Esophagus muscularis mucosa (tissue), 3 donors: ENCODE data around the gene SLC24A3.

ENCODE experiments used
- CTCF ChIP-seq, 3 experiments: fragments of 200-600 bp in 2 of 3; fragments of 450-650 bp in 1 of 3; sonication (generic) in 2 of 3; IDR thresholded peaks; one replicate each; pipeline ENCODE4 v1.5.1; 2017 to 2019; ENCODE audit warnings: antibody characterized with exemption in 3 of 3, mild to moderate bottlenecking in 2 of 3, moderate library complexity in 1 of 3
- POLR2A ChIP-seq: fragments of 450-650 bp; IDR thresholded peaks from one replicate; pipeline ENCODE4 v1.6.1; 2017; ENCODE audit warnings: antibody characterized with exemption, moderate library complexity, mild to moderate bottlenecking, low read depth
- POLR2AphosphoS5 ChIP-seq, 2 donors: sonication (generic); formaldehyde crosslinking; IDR thresholded peaks; one replicate each; pipeline ENCODE4 v1.6.1; 2017; ENCODE audit warnings: antibody characterized with exemption in 2 of 2

DNA sequence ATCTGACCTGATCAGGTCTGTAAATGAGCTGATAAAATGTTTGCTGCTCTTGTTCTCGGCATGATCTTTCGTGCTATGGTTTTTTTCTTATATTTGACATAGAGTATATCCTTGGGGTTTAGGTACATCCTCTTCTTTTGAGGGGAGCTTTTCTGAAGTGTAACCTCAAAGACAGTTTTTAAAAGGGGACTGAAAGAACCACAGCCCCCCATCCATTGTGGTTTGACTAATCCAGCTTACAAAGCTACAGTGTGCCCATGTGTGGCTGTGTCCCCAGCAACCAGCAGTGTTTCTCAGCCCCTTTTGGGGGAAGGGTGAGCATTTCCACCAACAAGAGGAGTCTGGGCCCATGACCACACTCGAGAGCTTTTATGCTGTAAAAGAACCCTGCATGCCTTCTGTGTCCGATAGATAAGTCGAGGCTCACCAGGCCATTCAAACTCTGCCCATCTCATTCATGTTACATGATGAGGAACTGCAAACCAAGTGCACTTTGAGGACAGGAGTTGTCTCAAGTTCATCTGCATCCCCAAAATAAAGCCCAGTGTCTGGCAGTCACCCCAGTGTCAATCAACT, 266.0 kb downstream of the SLC24A3 start:
- TF ChIP-seq CTCF (IDR thresholded peaks at IDR 0.05): no peak
- no peak for TF ChIP-seq POLR2A
- TF ChIP-seq POLR2AphosphoS5 (IDR thresholded peaks at IDR 0.05): no peak
